Fibroblast of upper back skin (primary cell): Measurements from ENCODE around the gene CHIT1.
"Not testable (repeated sequence)": the region's sequence is repeated elsewhere in the genome, so short reads cannot be mapped to it uniquely, and the experiment has no call there.

ENCODE experiments used
- DNase-seq: peaks from one replicate; pipeline ENCODE4 v3.0.0-alpha.2; 2013

CHIT1 gene

DNA sequence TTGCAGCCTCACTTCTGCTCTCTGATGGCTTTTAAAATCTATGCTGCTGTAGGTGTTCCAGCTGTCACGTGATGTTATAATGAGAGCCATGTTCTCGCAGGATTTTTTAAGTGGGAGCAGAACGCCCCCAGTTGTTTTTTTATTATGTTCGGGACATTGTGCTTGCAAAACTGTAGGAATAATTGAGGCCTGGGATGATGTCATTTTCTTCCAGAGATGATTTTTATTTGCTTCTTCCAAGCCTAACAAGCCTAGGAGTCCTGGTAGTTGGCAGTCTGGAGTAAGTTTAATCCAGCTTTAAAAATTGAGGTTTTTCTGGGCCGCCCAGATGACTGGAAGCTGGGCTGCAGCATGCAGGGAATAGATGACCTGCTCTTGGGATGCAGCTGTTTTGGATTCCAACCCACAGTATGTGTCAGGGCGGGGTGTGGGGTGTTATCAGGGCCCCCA, 34.6 kb upstream of the CHIT1 start:
- no peak for DNase-seq

DNA sequence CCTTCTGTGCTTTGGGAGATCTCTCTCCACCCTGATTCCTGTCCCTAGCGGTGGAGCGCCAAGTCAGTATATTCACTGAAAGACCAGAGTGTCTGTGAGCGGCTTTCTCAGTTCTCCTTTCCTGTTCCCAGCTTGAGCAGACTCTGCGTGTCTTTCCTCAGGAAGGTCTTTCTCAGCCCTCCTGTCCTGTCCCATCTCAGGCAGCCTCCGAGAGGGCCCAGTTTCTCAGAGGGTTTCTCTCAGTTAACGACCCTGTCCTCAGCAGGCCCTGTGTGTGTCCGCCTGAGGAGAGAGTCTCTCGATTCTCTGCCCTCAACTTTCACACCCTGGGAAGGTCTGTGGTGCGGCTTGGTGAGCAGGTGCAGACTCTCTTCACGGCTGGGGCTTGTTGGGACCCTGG, 34.0 kb upstream of the CHIT1 start:
- DNase-seq: no peak

DNA sequence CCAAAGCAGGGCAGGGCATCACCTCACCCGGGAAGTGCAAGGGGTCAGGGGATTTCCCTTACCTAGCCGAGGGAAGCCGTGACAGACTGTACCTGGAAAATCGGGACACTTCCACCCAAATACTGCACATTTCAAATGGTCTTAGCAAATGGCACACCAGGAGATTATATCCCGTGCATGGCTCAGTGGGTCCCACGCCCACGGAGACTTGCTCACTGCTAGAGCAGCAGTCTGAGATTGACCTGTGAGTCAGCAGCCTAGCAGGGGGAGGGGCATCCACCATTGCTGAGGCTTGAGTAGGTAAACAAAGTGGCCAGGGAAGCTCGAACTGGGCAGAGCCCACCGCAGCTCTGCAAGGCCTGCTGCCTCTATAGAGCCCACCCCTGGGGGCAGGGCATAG, 27.2 kb upstream of the CHIT1 start:
- not testable (repeated sequence) for DNase-seq

DNA sequence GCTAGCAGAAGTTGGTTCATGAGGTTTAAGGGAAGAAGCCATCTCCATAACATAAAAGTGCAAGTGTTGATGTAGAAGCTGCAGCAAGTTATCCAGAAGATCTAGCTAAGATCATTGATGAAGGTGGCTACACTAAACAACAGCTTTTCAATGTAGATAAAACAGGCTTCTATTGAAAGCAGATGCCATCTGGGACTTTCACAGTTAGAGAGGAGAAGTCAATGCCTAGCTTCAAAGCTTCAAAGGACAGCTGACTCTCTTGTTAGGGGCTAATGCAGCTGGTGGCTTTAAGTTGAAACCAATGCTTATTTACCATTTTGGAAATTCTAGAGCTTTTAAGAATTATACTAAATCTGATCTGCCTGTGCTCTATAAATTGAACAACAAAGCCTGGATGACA, 25.3 kb upstream of the CHIT1 start:
- not testable (repeated sequence) for DNase-seq

DNA sequence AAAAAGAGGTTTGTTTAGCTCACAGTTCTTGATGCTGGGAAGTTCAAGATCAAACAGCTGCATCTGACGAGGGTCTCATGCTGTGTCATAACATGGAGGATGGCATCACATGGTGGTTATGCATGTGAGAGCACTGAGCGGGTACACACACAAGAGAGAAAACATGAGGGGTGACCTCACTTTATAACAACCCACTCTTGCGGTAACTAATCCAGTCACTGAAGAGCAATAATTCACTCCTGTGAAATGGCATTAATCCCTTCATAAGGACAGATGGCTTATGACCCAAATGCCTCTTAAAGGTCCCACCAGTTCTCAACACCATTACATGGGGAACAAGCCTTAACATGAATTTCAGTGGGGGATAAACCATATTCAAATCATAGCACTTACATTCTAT, 23.2 kb upstream of the CHIT1 start:
- no peak for DNase-seq

DNA sequence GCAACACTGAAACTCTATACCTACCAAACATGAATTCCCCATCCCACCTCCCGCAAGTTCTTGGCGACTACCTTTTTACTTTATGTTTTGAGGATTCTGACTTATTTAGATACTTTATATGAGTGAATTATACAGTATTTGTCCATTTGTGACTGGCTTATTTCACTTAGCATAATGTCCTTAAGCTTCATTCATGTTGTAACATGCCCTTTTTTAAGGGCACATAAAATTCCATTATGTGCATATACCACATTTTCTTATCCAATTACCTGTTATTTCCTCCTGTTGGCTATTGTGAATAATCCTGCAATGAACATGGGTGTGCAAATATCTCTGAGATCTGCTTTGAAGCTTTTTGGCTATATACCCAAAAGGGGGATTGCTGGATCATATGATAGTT, 22.0 kb upstream of the CHIT1 start:
- DNase-seq: no peak

DNA sequence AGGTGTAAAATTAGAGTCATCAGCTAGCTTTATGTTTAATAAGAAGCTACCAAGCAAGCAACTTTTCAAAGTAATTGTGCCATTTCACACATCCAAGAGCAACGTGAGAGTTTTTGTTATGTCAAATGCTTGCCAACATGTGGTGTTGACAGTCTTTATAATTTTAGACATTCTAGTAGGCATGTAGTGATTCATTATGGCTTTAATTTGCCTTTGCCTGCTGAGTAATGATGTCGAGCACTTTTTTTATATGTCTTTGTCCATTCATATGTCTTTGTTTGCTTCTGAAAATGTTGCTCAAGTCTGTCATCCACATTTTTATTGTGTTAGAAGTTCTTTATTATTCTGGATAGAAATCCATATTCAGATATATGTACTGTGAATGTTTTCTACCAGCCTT, 21.4 kb upstream of the CHIT1 start:
- no peak for DNase-seq

DNA sequence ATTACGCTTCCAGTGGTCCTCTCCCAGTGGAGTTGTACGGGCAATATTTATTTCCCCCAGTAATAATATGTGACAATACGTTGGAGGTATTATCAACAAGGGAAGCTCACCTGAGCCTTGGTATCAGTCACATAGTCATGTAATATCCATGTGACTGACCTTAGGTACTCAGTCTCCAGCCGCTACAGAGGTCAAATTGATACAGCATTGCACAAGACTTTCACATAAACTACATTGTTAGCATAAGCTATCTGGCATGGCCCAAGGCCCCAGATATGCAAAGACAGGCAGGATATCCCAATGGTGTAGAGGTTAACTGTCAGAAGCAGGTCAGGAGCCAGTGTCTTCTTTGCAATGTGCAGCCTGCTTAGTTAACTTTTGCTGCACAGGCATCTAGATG, 15.3 kb upstream of the CHIT1 start:
- no peak for DNase-seq

DNA sequence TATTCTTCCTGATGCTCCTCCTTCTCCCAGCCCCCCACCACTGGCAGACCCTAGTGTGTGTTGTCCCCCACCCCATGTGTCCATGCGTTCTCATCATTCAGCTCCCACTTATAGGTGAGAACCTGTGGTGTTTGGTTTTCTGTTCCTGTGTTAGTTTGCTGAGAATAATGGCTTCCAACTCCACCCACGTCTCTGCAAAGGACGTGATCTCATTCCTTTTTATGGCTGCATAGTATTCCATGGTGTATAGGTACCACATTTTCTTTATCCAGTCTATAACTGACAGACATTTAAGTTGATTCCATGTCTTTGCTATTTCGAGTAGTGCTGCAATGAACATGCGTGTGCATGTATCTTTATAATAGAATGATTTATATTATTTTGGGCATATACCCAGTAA, 12.2 kb upstream of the CHIT1 start:
- DNase-seq: not testable (repeated sequence)

DNA sequence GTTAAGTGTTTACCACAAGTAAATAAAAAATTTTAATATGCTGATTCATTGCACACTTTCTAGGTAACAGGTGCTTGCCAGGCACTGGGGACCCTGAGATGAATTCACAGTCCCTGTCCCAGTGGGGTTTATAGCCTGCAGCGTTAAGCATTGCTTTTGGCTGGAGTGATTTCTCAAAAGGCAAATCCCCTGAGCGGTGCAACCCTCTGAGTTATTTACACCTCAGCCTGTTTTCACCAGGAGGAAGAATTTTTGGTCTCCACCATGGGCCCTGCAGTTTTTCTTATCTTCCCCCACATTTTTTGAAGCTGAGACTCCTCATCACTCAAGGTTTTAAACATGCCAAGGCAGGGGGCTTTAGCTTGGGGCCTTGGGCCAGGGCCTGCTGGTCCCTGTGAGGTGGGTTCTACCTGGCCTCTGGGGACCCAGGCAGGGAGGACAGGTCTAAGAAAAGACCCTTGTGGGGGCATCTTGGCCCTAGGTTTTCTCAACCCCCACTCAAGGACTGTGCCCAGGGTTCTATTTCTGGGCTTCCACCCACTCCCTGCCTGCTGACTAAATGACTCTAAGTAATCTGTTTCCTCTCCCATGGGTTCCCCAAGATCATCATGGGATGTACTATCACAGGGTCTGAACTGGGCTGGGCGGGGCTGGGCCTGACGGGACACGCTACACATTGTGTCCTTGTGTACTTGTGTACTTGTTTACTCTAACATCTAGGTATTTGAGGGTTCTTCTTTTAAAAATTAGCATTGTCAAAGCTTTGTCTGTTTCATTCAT, 10.2 kb upstream of the CHIT1 start:
- no peak for DNase-seq

DNA sequence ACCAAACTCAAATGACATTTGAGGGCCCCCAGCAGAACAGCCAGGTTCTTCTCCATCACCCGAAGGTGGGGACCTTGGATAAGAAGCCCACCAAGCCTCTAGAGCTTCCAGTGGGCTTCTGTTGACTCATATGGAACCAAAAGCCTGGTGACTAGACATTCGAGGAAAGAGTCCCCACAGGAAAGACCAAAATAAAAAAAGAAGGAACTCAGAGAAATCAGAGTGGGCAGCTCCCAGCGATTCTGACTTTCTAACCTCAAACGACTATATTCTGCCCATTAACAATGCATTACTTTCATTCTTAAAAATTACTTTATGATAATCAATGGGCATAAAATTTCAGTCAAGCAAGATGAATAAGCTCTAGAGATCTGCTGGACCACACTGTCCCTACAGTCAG, 9.6 kb upstream of the CHIT1 start:
- DNase-seq: no peak

DNA sequence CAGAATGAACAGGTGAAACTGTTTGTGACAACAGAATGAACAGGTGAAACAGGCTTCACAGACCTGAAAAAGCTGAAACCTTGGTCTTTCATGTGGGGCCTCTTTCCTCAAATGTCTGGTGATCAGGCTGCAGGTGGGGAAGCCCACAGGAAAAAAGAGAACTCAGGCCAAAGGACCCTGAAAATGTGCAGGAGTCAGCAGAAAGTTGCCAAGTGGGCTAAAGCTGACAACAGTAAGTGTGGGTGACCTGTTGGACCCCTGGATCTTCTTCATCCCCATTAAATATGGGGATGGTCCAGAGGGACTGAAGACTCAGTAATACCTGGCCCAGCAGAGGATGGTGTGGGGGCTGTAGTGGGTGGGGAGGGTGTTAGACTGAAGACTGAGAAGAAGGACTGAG, 9.1 kb upstream of the CHIT1 start:
- no peak for DNase-seq

DNA sequence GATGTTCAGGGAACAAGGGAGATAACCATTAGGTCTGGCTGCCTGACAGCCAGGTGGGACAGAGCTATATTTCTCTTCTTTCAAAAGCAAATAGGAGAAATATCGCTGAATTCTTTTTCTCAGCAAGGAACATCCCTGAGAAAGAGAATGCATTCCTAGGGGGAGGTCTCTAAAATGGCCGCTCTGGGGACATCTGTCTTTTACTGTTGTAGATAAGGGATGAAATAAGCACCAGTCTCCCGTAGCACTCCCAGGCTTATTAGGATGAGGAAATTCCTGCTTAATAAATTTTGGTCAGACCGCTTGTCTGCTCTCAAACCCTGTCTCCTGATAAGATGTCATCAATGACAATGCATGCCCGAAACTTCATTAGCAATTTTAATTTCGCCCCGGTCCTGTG, 5.4 kb upstream of the CHIT1 start:
- not testable (repeated sequence) for DNase-seq

DNA sequence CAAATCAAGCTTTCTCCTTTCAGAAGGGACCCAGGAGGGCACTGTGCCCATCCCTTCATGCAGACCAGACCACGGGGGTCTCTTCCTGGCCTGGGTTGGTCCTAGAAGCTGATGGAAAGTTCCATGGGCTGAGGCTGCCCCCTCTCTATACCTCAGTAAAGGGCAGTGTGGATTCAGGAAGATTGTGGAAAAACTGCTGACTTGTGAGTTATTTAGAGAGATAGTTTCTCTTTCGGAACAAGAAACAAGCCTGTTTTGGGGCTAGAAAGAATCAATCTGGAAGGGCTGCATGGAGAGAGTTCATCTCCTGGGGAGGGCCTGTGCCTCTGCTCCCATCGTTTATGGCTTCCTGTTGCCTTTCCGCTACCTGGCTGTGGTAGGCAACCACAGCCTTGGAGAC, 803 bp downstream of the CHIT1 start:
- DNase-seq: no peak

DNA sequence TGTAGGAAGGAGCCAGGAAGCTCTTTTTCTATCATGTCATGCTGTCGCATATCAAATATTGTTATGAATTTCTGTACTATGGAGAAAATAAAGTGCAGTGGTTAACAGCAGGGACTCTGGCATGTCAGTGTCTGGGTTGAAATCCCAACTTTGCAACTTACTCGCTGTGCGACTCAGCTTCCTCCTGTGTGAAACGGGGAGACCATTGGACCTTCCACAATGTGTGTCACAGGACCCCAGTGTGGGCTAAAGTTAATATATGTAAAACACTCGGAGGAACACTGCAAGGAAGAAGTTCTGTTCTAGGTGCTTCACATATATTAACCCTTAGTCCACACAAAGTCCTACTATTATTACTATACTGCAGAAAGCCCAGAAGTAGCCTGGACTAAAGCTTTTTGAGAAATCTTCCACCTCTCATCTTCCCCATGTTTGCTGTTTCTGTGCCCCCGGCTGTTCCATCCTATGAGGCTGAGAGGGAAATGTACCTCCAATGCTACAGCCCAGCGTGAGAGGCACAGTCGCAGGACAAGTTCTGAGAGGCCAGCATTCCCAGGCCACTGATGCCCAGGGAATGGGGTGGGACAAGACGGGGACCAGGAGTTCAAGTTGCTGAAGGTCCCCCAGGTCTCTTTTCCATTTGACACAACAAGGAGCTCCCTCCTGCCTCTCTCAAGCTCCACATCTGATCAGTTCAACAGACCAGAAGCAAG, 1.9 kb downstream of the CHIT1 start:
- DNase-seq: no peak

DNA sequence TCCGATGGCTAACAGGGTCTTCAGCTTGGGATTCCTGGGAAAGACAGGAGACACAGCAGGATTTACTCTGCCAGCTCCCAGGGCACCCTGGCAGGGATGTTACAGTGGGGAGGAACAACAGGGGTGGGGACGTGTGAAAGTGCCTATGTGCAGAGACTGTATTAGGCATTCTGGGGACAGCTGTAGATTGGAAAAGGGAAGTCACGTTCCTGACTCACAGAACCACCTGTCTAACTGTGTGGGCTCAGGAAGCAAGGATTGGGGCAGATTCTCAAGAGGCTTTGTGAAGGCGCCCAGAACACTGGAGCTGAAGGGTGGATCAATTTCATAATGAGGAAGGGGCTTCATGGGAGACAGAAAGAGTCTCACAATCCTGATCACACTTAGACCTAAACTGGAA, 4.4 kb downstream of the CHIT1 start:
- no peak for DNase-seq

DNA sequence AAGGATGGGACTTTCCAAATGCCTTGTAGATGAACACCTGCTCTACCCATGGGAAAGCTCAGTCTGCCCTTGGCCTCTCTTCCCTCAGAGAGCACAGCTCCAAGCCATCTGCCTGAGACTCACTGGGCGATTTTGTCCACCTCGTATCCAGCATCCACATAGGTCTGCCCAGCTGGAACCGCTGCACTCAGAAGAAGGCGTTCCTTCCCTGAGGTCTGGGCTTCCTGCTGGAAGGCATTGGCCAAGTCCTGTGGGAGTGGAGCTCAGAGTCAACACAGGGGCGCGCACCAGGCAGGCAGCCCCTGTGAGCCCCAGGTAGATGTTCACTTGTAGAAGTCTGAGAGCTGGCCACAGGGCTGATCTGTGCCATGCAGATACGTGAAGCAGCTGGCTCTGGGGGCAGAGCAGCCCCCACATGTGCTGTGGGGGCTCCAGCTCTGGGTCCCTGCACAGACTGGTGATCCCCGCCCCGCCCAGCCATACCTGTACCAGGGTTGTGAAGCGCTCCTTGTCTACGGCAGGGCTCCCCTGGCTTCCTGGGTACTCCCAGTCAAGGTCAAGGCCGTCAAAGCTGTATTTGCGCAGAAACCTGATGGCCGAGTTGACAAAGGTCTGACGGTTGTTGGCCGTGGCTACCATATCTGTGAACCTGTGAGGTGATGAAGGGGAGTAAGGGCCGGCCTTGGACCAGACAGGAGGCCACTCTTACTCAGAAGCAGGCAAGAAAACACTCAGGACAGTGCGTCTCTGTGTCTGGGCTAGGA, 6.3 kb downstream of the CHIT1 start:
- DNase-seq: no peak

DNA sequence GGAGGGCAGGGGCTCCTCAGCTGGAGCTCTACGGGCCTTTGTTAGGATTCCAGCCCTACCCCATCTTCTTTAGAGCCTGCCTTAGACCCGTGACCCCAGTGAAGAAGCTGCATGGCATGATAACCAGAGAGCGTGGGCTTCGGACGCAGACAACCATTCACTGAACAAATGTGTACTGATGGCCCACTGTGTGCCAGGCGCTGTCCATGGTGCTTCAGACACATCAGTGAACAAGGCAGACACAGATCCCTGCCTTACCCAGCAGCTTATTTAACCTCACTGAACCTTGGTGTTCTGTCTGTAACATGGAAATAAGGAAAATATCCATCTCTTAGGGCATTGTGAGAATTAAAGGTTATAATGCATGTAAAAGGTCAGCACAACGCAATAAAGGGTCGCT, 9.5 kb downstream of the CHIT1 start:
- DNase-seq: no peak

DNA sequence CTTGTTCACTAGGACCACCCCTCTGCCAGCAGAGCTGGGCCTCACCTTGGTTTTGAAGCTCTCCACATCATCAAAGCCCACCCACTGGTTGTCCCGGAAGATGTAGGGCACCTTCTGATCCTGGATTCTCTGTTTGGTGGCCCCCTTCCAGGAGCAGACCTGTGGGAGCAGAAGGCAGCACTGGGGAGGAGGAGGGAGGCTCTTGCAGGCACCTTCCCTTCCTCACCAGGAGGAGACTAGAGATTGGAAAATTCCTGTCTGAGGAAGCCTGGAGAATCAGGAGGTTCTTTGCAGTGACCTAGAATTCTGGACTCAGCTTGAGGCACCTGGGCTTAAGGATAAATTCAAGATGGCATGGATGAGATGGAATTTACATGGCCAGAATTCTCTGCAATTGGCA, 10.3 kb downstream of the CHIT1 start:
- no peak for DNase-seq

DNA sequence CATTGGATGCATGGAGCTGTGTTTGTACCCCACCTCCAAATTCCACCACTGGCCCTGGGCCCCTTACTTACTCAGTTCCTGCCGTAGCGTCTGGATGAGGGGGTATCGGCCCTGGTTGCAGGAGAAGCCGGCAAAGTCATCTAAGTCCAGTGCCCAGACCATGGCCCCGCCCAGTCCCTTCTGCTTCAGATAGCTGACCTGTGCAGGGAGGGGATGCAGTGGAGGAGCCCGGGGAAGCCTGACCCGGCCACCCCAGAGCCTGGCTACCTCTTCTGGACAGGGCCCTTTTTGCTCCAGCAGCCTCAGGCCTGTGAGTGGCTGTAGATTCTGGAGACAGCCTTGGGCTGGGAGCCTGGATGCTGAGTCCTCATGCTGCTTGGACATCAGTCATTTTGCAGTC, 11.8 kb downstream of the CHIT1 start:
- no peak for DNase-seq

DNA sequence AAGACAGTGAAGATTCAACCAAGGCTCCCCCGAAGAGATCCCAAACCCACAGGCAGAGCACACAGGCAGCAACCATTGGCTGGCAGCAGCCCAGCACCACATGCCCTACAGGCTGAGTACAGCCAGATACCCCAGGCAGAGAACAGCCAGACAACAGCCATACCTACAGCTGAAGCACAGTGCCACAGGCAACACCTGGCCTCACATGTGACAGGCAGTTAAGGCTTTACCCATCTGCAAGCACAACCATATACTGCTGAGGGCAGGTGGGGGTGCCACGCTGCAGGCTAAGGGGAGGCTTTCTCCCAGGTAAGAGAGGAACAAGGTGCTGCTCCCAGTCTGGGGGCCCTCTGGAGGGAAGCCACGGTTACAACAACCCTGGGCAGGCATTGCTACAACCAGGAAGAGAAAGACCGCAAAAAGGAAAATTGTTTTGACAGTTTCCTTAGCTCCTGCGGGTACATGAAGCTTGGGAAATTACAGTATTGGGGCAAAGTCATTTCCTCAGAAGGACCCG, 12.3 kb downstream of the CHIT1 start:
- DNase-seq: no peak

DNA sequence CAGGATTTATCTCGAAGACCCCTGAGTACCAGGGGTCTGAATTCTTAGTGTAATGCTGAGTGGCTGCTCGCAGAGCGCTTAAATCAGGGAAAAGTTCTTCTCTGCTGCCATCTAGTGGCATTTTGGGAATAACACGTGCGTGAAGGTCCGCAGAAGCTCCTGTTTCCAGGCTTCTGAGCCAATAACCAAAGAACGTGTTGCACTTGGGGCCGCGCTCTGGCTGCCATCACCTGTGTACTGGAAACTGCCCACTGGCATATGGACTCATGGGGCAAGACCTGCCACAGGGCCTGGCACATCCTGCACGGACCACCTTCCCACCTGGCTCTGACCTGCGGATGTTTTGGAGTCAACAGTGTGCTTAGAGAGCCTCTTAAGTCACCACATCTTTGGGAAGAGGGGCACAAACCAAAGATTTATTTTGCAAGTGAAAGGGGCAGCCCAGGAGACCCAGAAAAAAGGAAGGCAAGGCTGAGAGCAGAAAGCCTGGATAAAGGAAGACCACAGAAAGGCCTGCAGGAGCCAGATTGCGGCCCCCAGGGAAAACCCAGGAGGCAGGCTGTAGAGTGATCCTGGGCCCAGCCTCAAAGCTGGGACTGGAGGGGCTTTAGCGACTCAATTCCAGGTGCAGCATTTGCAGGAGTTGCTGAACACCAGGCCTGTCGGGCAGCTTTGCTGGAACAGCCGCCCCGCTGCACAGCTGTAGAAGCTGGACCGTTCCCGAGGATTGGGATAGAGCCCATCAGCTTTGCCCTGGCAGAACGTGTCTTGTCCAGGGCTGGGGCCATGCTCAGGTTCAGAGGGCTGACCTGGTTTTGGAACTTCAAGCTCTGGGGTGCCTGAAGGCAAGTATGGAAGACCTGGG, 13.0 kb downstream of the CHIT1 start:
- DNase-seq: peak; percentile 64

DNA sequence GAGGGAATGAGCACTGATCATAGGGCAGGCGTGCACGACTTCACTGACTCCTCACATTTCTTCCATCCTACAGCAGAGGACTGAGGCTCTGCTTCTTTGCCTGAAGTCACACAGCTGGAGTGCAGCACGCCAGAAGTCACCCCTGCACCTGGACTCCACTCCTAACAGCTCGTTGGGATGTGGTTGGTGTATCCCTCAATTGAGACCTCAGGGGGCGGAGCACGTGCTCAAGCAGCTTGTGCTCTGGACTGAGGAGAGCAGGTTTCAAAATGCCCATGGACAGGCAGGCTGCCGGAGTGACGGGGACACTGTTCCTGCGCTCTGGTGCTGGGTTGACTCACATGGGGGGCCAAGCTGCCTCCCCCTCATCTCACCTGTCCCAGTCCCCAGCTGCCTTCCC, 13.9 kb downstream of the CHIT1 start:
- no peak for DNase-seq
